ENCODE data around the gene GOSR2. TPM values are rescaled to one million over a fixed set of nuclear protein-coding genes. Genes with fewer than 3 reads are reported as not detected.

The GOSR2 gene
- total RNA-seq, 2 donors from 2014 or later: 30.9 to 94.8 TPM

GRCh38 chr17:46892192-46892703 lies 30.7 kb upstream of the GOSR2 start:
- Histone ChIP-seq H3K36me3 (no peaks in the 10 kb centered on the region), H3K27ac (no peak overlapping the region), H3K4me3 (no peak overlapping the region), H3K27me3 (replicated peaks; ENCODE audit: insufficient read depth) (no peaks in the 10 kb centered on the region), H3K4me1 (ENCODE audit: control insufficient read depth in 1 of 2, low read depth in 2 of 2) (no peaks in the 10 kb centered on the region), H3K9me3 (no peaks in the 10 kb centered on the region)
- no peak for ATAC-seq (ENCODE audit: insufficient number of reproducible peaks, low FRiP score, low read depth)
- no peak for DNase-seq (ENCODE audit: low spot score)
- no peak for TF ChIP-seq CTCF (IDR thresholded peaks at IDR 0.05)

GRCh38 chr17:46894024-46894423 lies 28.9 kb upstream of the GOSR2 start:
- Histone ChIP-seq H3K9me3 (no peaks in the 10 kb centered on the region), H3K4me3 (no peak overlapping the region), H3K27ac (no peak overlapping the region), H3K4me1 (ENCODE audit: control insufficient read depth in 1 of 2, low read depth in 2 of 2) (no peaks in the 10 kb centered on the region), H3K36me3 (no peaks in the 10 kb centered on the region), H3K27me3 (replicated peaks; ENCODE audit: insufficient read depth) (no peaks in the 10 kb centered on the region)
- TF ChIP-seq CTCF (IDR thresholded peaks at IDR 0.05): no peak
- DNase-seq (ENCODE audit: low spot score) (no peak), ATAC-seq (ENCODE audit: insufficient number of reproducible peaks, low FRiP score, low read depth) (no peak)

- Histone ChIP-seq H3K27me3 (replicated peaks; ENCODE audit: insufficient read depth) (no peaks in the 10 kb centered on the region), H3K4me3 (no peak overlapping the region), H3K36me3 (no peaks in the 10 kb centered on the region), H3K27ac (no peak overlapping the region), H3K4me1 (ENCODE audit: control insufficient read depth in 1 of 2, low read depth in 2 of 2) (no peaks in the 10 kb centered on the region), H3K9me3 (no peaks in the 10 kb centered on the region)
- no peak for ATAC-seq (ENCODE audit: insufficient number of reproducible peaks, low FRiP score, low read depth)
- no peak for TF ChIP-seq CTCF (IDR thresholded peaks at IDR 0.05)
- DNase-seq (ENCODE audit: low spot score): no peak
Measured at GRCh38 chr17:46894476-46895151, 28.3 kb upstream of the GOSR2 start.

GRCh38 chr17:46895171-46895570 lies 27.8 kb upstream of the GOSR2 start:
- H3K27me3 ChIP-seq (replicated peaks; ENCODE audit: insufficient read depth): no peaks in the 10 kb centered on the region
- H3K36me3 ChIP-seq: no peaks in the 10 kb centered on the region
- no peak overlapping the region for H3K27ac ChIP-seq
- DNase-seq (ENCODE audit: low spot score) (no peak), ATAC-seq (ENCODE audit: insufficient number of reproducible peaks, low FRiP score, low read depth) (no peak)
- H3K9me3 ChIP-seq: no peaks in the 10 kb centered on the region
- H3K4me3 ChIP-seq: no peak overlapping the region
- no peaks in the 10 kb centered on the region for H3K4me1 ChIP-seq (ENCODE audit: control insufficient read depth in 1 of 2, low read depth in 2 of 2)
- TF ChIP-seq CTCF (IDR thresholded peaks at IDR 0.05): no peak

- H3K9me3 ChIP-seq: no peaks in the 10 kb centered on the region
- no peaks in the 10 kb centered on the region for H3K27me3 ChIP-seq (replicated peaks; ENCODE audit: insufficient read depth)
- H3K27ac ChIP-seq: no peak overlapping the region
- no peaks in the 10 kb centered on the region for H3K4me1 ChIP-seq (ENCODE audit: control insufficient read depth in 1 of 2, low read depth in 2 of 2)
- no peak for ATAC-seq (ENCODE audit: insufficient number of reproducible peaks, low FRiP score, low read depth)
- TF ChIP-seq CTCF (IDR thresholded peaks at IDR 0.05): no peak
- DNase-seq (ENCODE audit: low spot score): no peak
- H3K36me3 ChIP-seq: no peaks in the 10 kb centered on the region
- H3K4me3 ChIP-seq: no peak overlapping the region
Measured at GRCh38 chr17:46896991-46897390, 26.0 kb upstream of the GOSR2 start.
